NCI-H1092 (cell line): ENCODE measurements around the gene COL15A1.

Source experiments
- DNase-seq: peaks from one replicate; lab custom pipeline; 2025; lab: John Stamatoyannopoulos, UW

The COL15A1 gene

DNA sequence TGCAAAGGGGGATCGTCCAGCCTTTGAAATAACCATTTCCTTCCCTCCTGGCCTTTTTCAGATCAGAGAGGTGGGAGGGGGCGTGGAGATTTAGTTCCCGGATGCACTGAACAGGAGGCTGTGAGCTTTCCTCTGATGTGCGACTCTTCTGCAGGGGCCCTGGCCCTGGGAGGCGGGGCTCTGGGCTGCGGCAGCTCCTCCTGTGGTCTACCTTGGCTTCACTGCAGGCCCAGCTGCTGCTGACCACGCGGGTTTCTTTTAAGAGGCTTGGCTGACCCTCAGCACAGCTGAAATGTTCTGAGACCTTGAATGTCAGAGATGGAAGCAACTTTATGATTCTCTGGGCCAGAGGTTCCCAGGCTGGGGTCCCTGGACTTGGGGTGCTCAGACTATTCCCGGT lies 27.0 kb upstream of the COL15A1 start:
- no peak for DNase-seq

DNA sequence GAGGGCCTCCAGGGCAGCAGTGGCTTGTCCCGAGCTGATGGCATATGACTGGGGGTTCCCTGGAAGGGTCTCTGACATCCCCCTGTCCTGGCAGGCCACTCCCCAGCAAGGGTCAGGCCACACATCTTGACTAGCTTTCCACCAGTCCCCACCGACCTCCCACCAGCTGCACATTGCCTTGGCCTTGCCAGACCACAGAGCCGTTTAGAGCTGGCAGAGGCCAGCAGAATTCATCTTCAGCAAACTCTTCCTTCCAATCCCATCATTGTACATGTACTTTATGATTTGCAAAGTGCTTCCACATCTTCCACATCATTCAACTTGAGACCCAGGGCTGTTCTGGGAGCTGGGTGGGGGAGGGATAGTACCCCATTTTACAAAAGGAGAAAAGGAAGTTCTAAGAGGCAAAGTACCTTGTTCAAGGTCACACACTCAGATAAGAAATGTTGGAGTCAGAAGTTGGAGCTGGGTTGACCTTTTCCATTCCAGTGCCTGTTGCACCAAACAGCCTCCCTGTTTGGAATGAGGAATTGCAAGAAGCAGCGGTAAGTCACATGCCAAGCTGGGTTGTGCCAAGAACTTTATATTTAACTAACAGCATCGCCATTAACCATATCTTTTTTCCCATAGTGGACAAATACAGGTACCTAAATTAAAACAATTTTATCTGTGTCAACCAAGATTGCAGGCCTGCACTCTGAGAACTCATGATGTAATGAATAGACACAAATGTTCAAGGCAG lies 25.8 kb upstream of the COL15A1 start:
- DNase-seq = no peak

DNA sequence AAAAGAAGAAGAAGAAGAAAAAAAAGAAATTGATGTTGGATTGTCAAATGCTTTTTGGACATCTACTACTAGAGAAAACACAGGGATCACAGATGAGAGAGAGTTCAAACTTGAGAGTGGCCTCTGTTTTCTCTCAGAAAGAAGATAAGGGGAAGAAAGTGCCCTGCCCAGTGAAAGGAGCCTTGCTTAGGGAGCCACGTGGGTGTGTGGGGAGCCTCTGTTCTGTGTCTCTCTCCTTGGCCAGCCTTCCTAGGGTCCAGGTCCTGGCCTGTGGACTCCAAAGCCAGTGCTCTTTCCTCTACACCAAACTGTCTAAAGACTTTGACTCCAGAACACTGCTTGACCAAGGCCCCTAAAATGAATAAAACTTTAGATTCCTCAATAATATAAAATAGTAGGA lies 22.0 kb upstream of the COL15A1 start:
- DNase-seq = no peak

DNA sequence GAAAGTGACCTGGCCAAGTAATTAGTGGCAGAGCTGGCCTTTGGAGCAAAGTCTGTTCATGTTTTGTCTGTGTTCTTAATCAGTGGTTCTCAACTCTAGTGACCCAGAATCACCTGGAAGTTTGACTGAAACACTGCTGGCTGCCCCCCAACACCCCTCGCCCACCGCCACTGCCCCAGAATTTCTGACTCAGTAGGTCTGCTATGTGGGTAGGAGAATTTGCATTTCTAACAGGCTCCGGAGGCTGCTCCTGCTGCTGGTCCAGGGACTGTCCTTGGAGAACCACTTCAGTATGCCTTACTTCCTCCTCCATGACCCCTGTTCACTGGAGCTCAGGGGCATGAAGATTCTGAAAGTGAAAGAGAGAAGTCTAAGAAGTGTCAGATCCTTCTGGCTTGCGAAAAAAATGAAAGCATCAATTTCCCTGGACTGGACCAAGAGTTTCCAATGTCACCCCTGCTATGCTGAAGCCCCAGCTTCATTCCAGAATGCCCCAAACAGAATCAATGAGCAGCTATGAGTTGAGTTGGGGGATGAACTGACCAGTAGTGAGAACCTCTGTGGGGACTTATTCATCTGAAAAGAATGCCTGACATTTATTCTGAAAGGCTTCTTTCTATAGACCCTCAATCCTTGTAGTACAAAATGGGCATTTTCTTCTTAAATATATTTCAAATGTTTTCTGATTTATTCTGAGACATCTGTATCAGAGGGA lies 20.8 kb upstream of the COL15A1 start:
- no peak for DNase-seq

DNA sequence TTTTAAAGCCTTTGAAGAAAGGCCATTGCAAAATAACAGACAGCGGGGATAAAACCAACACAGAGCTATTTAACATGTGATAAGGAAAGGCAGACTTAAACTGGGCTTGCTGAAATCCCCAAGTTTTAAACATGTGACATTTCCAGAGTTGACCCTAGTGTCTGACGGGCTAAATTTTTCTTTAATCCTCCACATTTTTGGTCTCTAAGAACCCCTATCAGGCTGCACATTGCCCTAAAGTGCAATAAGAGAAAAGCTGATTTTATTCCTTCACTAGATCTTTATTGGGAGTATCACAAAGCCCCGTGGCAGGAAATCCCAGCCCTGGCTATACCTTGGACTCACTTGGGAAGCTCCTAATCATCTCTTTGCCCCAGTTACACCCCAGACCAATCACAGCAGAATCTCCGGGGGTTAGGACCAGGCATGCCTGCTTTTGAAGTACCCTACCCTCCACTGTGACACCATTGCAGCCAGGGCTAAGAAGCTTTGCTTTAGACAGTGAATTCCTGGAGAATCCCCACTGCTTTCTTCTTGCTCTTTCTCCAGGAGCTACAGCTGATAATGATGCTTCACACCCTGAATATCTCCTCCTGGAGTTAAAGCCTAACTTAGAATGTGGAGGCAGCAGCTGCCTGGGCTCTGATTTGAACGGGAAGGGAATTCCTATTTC lies 20.1 kb upstream of the COL15A1 start:
- no peak for DNase-seq

DNA sequence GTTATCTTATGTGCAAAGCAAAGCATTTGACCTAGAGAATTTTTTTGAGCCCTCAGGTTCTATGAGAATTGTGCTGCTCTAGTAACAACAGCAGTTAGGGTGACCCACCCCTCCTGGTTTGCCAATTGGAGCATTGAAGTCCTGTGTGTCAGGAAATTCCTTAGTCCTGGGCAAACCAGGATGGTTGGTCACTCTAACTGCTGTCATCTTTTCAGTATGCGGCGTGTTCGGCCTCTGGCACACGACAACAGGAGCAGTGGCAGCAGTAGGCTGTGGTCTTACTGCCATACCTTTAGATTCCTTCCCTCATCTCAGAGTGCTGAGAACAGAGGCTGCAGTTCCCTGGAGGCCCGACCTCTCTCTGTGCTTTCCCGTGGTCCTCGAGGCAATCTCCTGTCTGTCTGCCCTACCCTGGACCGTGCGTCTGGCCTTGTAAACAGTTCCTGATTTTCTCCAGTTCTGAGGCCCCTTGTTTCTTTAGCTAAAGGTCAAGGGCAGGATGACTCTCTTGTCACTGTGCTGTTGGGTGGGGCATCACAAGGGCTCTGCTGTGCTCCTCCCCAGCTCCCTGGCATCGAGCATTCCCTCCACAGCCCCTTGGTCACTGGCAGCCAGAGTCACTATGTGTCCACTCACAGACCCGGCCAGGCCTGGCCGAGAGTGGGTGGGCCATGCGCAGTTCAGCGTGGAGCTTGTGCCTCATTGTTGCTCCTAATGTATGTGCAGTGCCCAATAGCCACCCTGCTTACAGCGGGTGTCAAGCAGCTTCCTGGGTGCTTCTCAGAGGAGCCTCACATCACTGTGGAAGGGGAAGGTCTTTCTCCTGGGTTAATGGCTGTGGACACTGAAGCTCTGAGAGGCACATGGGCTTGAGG lies 18.5 kb upstream of the COL15A1 start:
- DNase-seq = no peak

DNA sequence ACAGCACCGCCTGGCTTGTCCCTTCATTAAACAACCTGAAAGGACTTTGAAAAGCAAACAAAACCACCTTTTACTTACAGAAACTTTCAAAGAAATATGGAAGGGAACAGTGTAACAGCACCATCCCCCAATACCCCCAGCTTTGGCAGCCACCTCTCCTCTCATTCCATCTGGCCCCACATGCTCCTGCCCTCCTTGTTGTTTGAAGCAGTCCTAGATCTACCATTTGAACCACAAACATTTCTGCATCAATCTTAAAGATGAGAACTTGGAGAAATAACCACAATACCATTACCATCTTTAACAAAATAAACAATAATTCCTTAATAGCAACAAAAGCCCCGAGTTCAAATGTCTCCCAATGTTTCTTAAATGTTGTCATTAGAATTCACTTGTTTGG lies 17.8 kb upstream of the COL15A1 start:
- no peak for DNase-seq

DNA sequence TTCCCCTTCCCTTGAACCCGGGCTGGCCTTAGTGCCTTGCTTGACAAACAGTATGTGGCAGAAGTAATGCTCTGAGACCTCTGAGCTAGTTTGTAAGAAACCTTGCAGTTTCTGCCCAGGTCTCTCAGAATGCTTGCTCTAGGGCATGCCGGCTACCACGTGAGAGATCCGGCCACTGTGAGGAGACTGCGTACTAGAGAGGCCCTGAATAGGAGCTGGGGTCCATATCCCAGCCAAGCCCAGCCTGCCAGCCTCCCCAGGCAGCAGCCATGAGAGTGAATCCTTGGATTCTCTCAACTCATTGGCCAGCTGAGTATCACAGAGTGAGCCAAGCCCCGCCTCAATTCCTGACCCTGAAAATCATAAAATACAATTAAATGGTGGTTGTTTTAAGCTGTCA lies 16.0 kb upstream of the COL15A1 start:
- DNase-seq = no peak

DNA sequence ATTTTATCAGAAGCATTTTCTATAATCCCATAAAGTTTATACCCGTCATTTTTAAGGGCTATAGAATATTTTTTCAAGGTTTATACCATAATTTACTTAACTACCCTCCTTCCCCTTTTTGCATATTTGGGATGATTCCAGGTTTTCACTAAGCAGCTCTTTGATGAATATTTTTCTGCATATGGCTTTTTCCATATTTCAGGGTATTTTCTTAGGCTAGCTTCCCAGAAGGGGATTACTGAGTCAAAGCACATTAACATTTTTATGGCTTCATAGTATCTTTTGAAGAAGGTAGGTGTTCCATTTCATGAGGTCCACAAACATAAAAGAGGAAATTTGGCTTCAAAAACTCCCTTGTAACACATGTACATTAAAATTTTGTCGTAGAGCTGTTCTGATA lies 14.6 kb upstream of the COL15A1 start:
- DNase-seq = no peak

DNA sequence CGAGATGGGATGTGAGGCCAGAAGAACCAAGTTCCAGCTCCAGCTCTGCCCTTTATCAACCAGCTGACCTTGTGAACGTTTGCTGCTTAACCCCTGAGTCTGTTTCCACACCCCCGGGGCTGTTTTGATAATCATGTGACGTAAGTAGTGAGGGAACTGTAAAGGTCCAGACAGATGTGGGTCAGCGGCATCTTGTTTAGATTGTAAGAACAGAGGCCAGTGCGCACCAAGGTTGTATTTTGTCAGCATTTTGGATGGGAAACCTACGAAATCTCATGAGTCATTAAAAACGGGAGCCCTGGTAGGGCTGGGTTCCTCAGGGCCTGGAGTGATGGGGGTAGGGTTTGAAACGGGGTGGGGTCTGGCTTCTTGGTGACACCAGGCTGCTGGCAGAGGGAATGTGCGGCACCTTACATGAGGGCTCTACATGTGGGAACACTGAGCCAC lies 13.8 kb upstream of the COL15A1 start:
- no peak for DNase-seq

DNA sequence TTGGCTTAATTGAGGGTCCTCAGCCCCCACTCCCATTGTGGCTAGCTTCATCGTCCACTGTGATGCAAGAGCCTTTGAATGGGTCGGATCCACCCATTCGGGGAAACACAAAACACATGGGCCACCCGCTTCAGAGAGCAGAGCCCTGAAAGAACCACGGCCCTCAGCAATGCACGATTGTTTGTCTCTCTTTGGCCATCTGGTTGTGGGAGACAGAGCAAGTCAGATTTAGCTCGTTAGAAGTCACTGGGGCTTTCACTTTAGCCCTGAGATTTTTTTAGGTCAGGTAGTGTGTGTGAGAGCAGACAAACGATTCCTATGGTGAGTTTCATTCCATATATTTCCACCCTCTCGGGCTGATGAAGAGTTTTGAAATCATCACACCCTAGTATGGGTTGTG lies 12.9 kb upstream of the COL15A1 start:
- no peak for DNase-seq

DNA sequence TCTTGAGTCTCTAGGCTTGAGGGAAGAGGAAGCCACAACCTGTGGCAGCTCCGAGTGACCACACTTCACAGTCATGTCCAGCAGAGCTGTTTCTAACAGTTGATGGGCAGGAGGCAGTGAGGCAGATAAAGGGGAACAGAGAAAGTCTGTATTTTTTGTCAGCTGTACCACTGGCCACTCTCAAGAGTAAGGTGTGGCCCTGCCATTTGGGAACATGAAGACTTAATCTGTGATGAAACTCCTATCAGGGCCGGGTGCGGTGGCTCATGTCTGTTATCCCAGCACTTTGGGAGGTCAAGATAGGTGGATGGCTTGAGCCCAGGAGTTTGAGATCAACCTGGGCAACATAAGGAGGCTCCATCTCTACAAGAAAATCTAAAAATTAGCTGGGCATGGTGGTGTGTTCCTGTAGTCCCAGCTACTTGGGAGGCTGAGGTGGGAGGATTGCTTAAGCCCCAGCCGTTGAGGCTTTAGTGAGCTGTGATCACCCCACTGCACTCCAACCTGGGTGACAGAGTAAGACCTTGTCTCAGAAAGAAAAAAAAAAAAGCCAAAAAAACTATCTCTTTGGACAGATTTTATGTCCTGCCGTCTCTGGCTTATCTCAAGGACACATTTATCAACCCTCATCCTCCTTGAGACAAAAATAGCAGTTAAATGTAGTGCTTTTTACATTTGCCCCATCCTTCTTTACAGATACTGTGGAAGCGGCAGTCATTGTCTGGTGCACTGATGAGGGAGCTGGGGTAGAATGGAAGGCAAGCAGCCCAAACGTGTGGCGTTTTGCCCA lies 11.9 kb upstream of the COL15A1 start:
- DNase-seq = no peak

DNA sequence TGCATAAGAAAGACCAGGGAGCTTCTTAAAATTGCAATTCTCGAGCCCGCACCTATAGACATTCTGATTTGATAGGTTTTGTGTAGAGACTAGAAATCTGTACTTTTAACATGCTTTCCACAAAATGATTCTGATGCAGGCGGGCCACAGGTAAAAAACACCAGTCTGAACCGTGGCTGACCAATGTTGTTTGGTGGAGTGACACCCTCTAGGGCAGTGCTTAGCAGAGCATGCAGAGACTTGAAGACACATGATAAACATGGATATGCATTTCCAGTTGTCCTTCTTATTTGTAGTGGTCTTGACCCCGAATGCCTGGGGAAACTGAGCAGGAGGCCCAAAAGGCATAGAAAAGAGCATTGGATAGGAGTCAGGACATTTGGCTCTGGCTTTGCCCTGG lies 10.5 kb upstream of the COL15A1 start:
- DNase-seq = no peak

DNA sequence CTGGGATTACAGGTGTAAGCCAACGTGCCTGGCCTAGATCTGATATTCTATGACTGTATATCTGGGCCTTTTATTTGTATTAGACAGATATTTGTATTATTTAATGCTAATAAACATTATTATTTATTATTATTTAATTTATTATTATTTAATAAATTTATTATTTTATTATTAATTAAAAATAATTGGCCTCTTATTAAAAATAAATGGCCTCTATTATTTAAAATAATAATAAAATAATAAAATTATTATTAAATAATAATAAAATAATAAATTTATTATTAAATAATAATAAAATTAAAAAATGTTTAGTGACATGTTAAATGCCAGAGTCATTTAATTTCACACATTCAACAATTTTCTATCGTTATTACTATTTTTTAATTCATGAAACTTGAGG lies 9.8 kb upstream of the COL15A1 start:
- no peak for DNase-seq

DNA sequence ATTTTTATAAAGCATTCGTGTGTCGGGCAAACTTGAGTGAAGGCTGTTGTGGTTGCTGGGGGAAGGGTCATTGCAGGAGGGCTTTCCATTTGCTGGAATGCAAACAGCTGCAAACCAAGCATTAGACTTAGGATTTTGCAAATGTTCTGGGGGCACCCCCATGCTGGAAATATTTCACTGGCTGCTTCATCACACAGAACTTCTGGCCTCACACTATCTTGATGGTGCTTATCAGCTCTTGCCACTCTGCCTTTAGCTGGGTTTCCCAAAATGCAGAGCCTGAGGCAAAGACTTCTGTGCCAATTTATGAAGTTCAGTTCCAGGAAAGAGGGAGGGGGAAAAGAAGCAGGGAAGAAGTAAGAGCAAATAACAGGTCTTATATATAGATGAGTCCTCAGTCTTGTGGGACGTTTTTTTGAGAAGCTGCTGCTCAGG lies 8.6 kb upstream of the COL15A1 start:
- no peak for DNase-seq

DNA sequence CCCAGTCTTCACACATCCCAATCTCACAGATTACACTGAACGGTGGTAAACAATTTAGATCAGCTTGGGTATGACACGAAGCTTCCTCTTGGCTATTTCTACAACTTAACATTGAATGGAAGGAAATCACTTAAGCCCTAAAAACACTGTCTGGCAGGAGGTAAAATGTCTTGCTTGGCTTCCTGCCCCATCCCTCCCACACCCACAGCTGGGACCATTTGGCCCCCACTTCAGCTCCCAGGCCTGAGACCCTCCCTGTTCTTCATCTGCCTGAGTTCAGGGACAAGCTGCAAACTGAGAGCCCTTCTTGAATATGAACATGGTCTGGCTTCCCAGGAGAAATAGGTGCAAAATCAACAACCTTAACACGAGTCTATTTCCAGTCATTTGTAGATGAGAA lies 3.4 kb upstream of the COL15A1 start:
- no peak for DNase-seq

DNA sequence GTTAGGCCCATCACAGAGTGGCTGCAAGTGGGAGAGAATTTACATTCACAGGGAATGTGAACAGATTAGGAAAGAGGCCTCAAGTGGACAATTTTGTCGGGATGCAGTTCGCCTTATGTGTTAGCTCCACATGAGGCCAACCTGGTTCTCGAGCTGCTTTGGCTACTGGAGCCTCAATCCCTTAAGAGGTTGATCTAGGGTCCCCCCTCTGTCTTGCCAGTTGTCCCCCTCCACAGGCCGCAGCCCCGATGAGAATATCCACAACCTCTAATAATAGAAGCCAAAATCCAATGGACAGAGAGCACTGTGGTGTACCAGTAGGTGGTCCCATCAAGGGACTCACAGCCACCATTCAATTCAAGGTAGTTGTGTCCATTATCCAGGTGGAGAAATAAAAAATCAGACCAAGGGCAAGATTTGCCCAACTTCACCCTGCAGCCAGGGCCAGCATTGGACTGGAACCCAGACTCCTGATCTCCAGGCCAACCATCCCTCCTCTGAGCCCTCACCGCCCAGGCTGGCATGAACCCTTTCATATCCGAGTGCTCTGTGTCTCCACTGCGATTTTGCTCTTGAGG lies 1.7 kb upstream of the COL15A1 start:
- DNase-seq = no peak

DNA sequence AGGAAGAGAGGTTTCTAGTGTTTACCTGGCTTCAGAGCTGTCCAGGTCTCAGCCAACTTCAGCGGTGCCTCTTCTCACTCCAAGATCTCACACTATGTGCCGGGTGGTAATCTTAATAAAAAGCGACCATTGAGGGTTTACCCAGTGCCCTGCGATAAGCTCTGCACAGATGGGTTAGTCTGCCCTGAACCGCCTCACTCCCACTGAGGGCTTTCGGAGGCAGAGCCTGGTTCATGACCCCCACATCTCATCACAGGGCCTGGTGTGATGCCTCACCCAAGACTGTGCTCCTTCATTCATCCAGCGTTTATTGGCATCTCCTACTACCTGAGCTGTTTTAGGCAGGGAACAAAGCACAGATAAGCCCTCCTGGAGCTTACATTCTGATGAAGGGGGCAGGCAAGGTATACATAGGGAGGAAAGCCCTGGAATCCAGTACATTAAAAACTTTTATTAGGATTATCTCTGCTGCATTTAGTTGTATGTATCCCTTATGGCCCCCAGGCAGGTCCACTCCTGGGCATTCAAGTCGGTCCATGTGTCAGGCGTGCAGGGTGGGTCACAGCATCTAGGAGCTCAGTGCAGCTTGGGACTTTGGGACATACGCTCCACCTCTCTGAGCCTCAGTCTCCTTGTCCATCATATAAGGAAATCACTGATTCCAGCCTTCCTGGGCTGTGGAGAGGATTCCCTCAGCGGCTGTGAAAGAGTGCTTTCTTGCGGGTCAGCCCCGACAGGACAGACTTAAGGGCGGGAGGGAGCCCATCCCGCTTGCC lies 613 bp upstream of the COL15A1 start:
- no peak for DNase-seq

DNA sequence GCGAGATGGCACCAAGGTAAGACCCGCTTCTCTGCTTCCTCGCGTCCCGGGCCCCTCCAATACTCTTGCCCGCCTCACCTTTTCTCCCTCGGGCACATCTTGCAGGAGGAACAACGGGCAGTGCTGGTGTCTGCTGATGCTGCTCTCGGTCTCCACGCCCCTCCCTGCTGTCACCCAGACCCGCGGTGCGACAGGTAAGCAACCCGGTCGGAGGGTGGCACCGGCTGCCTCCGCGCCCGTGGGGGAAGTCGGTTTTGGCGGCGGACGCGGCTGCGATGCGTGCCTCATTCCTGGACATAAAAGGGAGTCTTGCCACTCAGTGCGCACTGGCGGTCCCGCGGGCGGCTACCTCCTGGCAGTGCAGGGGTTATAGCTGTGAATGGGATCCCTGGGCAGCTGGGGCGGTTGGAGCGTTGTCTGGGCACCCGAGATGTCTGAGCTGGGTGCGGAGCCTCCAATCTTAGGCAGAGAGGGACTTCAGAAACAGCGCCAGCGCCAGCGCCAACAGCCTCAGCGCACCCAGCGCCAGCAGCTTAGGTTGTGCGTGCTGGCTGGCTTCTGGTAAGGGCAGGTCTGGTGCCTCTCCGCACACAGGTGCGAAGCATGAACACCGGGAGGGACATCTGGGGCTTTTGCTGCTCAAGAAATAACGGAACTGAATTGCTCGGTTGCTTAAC lies 488 bp downstream of the COL15A1 start:
- no peak for DNase-seq

DNA sequence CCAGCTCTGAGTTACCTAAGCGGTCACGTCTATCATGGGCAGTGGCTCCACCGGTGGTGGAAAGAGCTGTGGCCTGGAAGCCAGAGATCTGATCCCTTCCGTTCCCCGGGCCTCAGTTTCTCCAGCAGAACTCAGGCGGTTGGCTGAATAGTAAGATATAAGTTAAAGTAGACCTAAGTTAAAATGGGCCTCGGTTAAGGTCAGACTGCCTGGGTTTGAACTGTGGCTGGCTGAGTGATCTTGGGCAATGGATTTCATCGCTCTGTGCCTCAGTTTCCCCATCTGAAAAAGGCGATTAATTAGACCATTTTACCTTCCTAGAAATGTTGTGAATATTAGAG lies 997 bp downstream of the COL15A1 start:
- no peak for DNase-seq
